LoVo (cell line): ENCODE measurements around the gene CHRNA10.
A peak's percentile ranks its signal among the peaks of the same experiment; 100 is the strongest.

Experiments
- DNase-seq: peaks from one replicate; pipeline ENCODE4 v3.0.0-alpha.2; 2016; ENCODE audit warnings: low spot score

The CHRNA10 gene, protein sequence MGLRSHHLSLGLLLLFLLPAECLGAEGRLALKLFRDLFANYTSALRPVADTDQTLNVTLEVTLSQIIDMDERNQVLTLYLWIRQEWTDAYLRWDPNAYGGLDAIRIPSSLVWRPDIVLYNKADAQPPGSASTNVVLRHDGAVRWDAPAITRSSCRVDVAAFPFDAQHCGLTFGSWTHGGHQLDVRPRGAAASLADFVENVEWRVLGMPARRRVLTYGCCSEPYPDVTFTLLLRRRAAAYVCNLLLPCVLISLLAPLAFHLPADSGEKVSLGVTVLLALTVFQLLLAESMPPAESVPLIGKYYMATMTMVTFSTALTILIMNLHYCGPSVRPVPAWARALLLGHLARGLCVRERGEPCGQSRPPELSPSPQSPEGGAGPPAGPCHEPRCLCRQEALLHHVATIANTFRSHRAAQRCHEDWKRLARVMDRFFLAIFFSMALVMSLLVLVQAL

DNA sequence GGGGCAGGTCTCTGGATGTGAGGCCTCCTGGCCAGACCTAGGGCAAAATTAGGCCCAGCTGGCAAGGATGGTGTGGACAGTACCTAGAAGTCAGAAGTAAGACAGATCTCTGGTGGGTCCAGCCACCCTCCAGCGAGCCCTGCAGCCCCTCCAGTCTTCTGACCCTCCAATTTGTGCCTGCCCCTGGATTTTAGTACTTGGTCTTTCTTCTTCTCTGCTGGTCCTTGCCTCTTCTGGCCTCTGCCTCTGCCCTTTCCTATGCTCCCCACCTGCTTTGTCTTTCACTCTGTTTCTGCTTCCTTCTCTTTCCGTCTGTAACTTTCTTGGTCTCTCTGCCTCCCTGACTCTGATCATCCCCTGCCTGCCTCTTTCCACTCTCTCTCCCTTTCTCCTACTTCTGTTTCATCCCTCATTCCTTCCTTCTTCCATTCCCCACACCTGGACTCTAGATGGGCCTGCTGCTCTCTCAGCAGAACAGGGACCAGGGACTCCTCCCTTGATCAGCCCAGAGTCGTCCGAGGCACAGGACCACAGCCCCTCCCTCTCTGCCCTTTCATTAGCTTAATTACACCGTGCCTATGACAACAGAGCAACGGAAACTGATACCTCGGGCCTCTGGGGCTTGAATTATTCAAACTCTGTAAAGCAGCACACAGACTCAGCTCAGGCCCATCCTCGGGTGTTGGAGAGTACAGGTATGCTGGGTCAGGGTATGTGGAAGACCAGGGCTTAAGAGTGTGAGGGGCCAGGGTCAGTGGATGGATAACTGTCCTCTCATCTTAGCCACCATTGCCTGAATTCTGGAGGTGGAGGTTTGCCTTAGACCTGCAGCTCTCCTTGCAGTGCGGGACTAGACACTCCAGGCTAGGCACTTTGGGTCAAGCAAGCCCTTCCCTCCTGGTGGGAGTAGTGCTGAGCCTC is at the start of gene CHRNA10:
CHRNA10 (minus strand) TSS at position 51 of the 921 bp plus-strand sequence. CDS start 72 bp downstream, outside the sequence.
- DNase-seq = no peak

DNA sequence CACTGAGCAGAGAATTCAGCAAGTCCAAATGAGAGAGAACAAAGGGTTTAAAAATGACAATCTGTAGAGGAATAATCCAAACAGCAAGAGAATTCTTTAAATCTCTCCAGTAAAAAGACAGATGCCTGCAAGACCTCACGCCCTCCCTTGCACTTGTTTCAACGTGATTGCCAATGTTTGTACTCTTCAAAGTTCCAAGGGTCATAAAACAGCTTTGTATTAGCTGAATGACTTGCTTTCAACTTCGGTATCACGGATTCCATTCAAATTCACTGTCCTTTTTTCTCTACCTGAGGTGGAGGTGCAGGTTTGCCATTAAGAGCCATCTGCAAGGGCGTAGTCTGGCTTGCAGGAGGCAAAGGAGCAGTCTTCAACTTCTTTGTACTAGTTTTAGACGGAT is 41.1 kb upstream of the CHRNA10 start:
- no peak for DNase-seq

DNA sequence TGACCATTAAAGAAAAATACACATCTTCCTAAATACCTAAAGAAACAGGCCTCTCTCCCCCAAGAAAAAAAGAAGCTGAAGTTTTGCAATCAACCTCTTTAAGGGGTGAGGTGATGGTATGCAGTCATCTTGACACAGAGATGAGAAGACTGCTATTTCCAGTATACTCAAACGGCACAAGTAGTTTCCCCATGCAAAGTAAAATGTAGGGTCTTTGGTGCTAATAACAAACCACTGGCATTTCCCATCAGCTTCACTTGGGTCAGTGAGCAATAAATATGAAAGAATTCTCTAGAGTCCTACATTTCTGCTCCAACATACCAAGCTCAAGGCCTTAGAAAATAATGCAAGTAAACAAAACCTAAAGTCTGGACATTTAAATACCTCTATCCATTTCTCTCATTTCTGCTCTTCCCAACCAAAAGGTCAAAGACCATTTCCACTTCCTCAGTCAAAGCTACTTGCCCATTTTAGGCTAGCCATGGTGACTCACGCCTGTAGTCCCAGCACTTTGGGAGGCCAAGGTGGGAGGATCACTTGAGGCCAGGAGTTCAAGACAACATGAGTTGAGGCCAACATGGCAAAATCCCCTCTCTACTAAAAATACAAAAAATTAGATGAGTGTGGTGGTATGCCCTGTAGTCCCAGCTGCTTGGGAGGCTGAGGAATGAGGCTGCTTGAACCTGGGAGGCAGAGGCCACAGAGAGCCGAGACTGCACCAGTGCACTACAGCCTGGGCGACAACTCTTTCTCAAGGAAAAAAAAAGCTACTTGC is 39.5 kb upstream of the CHRNA10 start:
- DNase-seq = no peak

DNA sequence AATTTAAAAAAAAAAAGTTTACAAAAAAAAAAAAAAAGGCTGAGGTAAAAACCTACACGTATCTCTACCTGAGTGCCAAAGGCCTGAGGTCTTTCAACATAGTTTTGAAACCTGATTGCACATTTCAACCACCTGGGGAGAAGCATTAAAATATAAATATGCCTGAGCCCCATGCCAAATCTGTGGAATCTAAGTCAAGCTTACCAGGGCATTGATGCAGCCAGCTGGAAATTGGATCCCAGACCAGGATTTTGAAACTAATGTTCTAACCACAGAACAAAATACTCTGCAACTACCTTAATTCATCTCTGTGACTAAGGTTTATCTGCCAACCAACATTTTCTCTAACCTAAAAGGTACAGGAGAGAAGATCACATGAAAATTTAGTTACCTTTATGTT is 38.8 kb upstream of the CHRNA10 start:
- no peak for DNase-seq

DNA sequence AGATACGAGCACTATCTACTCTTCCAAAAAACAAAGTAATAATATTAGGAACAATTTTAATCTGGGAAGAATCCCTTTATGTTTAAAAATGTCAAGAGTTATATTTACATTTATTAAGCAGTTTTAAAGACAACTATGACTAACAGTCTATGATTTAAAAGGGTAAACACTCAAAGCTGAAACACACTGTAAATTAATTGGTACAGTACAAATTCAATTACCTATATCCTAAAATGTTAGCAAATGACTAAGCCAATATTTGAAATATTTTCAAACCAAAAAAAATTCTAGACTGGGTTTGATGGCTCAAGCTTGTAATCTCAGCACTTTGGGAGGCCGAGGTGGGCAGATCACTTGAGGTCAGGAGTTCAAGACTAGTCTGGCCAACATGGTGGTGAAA is 36.0 kb upstream of the CHRNA10 start:
- no peak for DNase-seq

DNA sequence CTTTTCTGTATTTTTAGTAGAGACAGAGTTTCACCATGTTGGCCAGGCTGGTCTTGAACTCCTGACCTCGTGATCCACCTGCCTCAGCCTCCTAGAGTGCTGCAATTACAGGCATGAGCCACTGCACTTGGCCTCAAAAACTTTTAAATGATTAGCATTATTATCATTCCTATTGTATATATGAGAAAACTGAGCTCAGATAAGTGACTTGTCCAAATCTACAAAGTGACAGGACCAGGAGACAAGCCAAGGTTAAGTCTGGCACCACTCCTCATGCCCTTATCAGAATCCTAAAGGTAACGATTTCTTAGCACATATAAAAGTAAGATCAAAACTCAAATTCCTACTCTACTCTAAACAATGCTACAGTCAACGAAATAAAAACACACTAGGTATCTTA is 32.2 kb upstream of the CHRNA10 start:
- no peak for DNase-seq

DNA sequence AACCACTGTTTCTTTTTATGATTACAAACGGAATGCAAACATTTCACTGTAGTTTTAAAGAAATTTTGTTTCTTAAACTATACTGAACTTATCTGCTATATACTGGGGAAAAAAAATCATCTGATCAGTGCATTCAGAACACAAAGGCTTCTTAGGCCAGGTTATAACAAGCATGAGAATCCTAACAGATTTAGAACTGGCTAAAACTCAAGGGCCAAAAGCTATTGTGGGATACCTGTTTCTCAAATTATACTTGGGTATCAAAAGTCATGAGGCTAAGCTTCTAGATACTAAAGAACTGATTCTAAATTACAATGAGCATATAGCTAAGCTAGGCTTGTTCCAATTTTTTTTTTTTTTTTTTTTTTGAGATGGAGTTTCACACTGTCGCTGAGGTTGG is 29.7 kb upstream of the CHRNA10 start:
- no peak for DNase-seq

DNA sequence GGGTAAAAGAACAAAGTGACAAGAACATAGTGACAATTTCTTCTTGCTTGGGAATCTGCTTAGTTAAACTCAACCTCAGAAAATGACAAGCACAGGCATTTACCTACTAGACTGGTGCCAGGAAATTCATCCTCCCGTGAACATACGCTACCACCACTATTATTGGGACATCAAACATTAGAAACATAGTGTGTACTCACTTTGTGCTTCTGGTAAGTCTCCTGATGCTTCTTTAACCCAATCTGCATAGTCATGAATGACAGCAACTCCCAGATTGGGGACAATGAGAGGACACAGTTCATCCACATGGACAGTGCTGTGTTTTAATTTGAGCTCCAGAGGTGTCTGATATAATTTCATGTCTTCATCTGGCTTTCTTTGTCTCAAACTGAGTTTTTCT is 29.2 kb upstream of the CHRNA10 start:
- no peak for DNase-seq

DNA sequence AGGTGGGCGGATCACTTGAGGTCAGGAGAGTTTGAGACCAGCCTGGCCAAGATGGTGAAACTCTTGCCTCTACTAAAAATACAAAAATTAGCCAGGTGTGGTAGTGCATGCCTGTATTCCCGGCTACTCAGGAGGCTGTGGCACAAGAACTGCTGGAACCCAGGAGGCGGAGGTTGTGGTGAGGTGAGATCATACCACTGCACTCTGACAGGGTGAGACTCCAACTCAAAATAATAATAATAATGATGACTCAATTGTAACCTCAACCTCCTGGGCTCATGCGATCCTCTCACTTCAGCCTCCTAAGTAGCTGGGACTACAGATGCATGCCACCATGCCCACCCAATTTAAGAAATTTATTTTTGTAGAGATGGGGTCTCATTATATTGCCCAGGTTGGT is 15.6 kb upstream of the CHRNA10 start:
- DNase-seq = no peak

DNA sequence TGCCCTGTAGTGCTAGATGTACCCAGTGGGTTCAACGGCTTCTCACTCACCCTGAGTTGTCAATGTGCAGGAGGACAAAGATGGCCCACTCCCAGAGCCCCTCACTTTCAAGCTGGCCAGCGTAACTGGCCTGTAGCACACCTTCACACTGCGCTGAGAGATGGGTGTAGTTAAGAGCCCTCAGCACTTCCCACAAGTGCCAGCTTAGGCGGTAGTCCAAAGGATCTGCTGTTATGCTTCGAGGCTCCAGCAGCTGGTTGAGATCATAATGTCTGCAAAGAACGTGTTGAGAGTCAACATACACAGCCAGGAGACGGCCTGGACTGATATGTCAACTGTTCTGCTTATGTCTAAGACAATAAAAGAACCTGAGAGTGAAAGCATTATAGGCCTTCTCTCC is 14.7 kb upstream of the CHRNA10 start:
- DNase-seq = no peak

DNA sequence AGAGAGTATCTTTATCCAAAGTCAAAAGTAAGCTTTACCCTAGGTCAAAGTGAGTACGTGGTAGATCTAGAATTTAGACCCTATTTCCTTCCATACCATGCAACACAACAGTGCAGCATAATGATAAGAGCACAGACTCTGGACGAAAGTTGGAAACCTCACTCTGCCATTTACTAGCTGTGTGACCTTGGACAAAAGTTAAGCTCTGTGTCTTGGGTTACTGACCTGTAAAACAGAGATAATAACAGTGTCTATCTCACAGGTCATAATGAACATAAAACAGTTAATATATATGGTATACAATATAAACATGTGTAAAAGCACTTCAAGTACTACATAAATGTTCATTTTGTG is 13.6 kb upstream of the CHRNA10 start:
- no peak for DNase-seq

DNA sequence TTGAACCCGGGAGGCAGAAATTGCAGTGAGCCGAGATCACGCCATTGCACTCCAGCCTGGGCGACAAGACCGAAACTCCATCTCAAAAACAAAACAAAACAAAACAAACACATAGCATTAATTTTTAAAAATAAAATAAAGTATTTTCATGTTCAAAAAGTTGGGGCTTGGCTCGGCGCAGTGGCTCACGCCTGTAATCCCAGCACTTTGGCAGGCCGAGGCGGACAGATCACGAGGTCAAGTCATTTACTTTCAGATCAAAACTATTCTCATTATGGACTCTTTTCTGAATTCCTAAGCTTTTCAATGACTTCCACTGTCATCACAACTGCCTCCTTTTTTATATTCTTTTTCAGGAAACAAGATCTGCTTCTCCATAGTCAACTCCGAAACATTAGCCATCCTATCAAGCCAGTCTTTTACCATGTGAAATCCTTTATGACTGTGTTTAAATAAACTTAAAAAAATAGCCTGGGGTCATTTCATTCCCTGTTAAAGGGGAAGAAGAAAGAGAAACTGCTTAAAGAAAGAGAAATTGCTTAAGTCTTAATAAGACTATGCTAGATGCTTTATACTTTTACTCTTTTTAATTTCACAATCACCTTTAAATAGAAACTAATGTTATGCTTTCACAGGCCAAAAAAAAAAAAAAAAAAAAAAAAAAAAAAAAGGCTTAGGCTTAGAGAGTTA is 13.1 kb upstream of the CHRNA10 start:
- DNase-seq = no peak

DNA sequence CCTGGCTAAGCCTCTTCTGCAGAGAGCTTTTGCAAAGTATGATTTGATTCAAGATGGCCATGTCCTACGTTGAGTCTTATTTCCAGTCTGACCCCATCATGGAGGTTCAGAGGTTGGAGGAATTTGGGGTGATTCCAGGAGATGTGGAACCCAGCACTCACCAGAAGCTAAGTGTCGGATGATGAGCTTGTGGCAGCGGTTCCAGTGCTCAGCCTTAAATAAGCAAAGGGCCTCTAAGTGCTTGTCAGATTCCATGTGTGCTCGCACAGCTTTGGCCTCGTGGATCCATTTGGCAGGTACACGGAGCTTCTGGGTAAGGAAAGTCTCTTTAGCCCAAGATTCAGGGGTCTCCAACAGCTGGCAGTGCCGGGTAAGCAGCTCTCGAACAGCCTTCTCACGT is 11.9 kb upstream of the CHRNA10 start:
- DNase-seq = no peak

DNA sequence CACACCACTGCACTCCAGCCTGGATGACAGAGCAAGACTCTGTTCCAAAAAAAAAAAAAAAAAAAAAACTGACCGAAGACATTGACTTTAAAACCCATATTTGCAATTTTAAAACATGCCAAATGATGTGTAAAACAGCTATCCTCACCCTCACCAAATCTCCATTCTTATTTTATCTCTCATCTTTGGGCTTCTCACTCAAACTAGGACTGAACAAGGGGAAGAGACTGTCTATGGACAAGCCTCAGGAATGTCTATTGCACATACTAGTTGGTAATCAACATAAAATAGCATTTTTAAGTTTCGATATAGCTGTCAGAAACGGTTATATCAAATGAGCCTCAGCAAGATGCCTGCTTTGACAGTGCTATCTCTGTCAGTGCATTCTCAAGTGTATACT is 7.9 kb upstream of the CHRNA10 start:
- no peak for DNase-seq

DNA sequence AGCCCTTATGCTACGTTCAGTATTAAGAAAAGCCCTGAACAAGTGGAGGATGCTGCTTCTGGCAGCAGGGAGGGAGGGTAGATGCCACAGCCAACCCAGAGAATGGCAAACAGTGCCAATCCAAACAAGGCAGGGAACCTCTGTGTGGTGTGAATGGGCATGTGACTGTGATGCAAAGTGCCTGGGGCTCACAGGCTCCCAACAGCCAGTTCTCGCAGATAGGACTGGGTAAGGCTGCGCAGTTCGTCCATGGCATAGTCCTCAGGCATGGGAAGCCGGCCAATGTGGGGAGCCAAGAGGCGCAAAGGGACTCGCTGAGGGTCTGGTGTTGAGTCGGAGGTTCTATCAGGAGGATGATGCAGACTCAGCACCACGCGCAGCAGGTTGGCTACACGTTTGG is 4.8 kb upstream of the CHRNA10 start:
- no peak for DNase-seq

DNA sequence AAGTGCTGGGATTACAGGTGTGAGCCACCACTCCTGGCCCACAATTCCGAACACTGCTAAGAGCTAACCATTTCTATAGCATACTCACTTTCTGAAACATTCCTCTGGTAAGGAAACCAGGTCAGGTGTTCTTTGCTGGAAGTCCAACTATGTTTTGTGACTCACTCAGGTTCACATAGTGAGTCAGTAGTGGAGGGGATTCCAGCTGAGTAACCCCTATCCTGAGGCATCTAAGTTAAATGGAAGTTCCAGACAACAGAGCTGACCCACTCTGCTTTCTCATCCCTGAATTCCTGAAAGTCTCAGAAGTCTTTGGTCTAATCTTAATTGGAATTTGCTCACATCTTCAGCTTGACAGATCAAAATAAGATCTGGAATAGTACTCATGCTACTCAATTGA is 3.0 kb upstream of the CHRNA10 start:
- peak; percentile 2 for DNase-seq

DNA sequence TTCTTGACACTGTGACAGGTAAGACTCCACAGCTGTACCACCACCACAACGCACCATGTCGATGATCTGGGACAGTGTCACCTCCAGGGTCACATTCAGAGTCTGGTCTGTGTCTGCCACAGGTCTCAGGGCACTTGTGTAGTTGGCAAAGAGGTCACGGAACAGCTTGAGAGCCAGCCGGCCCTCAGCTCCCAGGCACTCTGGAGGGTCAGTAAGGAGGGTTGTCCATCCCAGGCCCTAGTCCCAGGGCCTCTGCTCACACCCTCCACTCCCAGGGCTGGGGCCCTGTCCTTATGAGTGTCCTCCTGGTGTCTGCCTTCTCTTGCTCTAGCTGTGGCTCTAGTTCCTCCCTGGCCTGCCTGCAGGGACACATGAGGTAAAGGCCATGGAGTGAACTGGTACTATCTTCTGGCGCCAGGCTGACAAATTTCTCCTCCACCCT is 1.4 kb downstream of the CHRNA10 start:
- no peak for DNase-seq

DNA sequence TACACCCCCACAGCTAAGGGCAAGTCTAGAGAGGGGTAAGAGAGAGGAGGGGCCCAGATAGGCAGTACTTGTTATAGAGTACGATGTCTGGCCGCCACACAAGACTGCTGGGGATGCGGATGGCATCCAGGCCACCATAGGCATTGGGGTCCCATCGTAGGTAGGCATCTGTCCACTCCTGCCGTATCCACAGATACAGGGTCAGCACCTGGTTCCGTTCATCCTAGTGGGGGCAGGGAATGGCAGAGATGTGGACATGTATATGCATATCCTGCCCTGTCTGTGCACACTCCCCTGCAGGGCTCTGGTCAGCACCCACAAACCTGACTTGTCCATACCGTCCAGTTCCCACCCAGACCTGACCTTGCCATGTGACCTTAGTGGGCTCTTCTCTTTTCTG is 2.1 kb downstream of the CHRNA10 start:
- DNase-seq = no peak

DNA sequence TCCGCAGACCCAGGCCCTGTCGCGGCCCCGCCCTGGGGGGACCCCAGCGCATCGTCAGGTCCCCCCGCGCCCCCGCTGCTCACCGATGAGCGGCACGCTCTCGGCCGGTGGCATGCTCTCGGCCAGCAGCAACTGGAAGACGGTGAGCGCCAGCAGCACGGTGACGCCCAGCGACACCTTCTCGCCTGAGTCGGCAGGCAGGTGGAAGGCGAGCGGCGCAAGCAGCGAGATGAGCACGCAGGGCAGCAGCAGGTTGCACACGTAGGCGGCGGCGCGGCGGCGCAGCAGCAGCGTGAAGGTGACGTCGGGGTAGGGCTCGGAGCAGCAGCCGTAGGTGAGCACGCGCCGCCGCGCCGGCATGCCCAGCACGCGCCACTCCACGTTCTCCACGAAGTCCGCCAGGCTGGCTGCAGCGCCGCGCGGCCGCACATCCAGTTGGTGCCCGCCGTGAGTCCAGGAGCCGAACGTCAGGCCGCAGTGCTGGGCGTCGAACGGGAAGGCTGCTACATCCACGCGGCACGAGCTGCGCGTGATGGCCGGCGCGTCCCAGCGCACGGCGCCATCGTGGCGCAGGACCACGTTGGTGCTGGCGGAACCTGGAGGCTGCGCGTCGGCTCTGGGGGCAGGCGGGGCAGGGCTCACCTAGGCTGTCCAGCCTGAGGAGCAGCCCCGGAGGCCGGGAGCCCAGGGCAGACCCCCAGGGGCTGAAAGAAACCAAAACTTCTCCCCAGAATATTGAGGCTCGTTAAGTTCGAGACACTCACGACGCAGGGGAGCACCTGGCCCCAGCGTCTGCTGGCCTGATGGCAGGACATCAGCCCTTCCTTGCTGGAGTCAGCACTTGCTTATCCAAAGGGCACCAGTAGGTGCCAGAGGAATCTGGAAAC is 3.8 kb downstream of the CHRNA10 start:
- DNase-seq = no peak

DNA sequence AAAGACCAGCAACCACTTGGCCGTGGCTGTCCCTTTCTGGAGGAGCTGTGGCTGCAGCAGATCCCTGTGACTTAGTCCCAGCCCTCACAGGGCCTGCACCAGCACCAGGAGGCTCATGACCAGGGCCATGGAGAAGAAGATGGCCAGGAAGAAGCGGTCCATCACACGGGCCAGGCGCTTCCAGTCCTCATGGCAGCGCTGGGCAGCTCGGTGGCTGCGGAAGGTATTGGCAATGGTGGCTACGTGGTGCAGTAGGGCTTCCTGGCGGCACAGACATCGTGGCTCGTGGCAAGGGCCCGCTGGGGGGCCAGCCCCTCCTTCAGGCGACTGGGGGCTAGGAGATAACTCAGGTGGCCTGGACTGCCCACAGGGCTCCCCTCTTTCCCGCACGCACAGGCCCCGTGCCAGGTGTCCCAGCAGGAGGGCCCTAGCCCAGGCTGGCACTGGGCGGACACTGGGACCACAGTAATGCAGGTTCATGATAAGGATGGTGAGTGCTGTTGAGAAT is 5.1 kb downstream of the CHRNA10 start:
- no peak for DNase-seq
